GM12801 (cell line): ENCODE data around the gene SH2D4B.

Experiments used
- TF ChIP-seq, protein P1 (sequence below): IDR thresholded peaks from one replicate; pipeline ENCODE4 v1.5.1; 2011; ENCODE audit warnings: control low read depth; ENCODE audit not compliant: insufficient read length; ENCODE audit errors: extremely low read depth

SH2D4B gene

GRCh38 chr10:80544316-80544953 is 6.7 kb downstream of the SH2D4B start:
- TF ChIP-seq, protein P1, sequence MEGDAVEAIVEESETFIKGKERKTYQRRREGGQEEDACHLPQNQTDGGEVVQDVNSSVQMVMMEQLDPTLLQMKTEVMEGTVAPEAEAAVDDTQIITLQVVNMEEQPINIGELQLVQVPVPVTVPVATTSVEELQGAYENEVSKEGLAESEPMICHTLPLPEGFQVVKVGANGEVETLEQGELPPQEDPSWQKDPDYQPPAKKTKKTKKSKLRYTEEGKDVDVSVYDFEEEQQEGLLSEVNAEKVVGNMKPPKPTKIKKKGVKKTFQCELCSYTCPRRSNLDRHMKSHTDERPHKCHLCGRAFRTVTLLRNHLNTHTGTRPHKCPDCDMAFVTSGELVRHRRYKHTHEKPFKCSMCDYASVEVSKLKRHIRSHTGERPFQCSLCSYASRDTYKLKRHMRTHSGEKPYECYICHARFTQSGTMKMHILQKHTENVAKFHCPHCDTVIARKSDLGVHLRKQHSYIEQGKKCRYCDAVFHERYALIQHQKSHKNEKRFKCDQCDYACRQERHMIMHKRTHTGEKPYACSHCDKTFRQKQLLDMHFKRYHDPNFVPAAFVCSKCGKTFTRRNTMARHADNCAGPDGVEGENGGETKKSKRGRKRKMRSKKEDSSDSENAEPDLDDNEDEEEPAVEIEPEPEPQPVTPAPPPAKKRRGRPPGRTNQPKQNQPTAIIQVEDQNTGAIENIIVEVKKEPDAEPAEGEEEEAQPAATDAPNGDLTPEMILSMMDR, result no peak

- TF ChIP-seq, protein P1, result no peak
Observed at GRCh38 chr10:80545258-80545881, 7.7 kb downstream of the SH2D4B start.

DNA sequence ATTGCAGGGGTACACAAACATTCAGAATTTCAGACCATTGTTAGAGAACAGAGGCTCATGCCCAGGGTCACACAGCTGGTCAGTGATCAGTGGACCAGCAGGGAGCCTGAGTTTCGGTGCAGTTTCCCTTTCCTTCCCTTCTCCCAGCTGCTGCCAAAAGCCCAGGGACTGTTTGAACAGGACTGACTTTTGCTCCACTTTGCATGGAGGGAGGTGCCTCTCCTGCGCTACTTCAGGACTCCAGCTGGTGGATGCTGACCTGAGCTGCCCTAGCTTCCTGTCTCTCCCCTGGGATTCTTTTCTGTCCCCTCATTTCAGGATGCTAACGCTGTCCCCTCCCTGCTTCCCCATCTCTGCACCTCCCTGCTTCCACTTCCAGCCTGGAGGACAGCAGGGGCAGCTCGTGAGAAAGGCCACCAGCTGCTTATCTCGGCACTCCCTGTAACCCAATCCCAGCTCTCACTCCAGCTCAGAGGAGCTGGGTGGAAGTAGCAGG is 14.5 kb downstream of the SH2D4B start:
- TF ChIP-seq, protein P1, result no peak

GRCh38 chr10:80553436-80553835 is 15.7 kb downstream of the SH2D4B start:
- TF ChIP-seq, protein P1, result no peak

GRCh38 chr10:80554050-80554449 is 16.3 kb downstream of the SH2D4B start:
- TF ChIP-seq, protein P1, result no peak

DNA sequence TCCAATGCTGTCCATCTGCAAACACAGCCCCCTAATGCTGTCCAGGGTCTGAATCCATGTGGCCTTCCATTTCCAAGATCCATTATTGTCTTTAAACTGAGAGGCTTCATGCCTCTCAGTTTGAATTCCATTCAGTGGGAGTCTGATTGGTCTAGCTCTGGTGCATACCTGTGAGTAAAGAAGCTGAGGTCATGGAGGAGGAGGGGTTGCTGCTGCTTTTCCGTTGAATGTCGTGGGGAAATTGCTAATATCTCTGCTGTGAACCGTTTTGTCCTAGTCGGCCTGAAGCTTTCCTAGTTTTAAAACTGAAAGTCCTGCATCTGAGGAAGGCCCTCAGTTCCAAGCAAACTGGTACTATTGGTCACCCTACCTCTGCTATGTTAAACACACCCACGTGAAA is 17.7 kb downstream of the SH2D4B start:
- TF ChIP-seq, protein P1, result no peak

DNA sequence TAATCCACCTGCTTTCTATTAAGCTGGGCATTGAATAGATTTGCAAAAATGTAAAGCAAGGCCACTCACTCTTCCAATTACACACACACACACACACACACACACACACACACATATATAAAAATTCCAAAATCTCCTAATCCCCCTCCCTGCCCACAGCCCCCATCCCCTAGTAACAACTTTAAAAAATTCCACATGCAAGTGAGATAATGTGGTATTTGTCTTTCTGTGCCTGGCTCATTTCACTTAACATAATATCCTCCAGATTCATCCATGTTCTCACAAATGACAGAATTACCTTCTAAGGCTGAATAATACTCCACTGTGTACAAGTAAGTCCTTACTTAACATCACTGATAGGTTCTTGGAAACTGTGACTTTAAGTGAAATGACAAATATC is 24.2 kb downstream of the SH2D4B start:
- TF ChIP-seq, protein P1, result no peak
